Measurements from ENCODE around the gene UNC93A. TPM values are rescaled to one million over a fixed set of nuclear protein-coding genes. Genes with fewer than 3 reads are reported as not detected.

UNC93A gene
- polyA plus RNA-seq, 1 donor from 2014 or later, result not detected

GRCh38 chr6:167338541-167339117, 47.5 kb downstream of the UNC93A start:
- no peak overlapping the region for H3K4me3 ChIP-seq (ENCODE audit: low read length)
- no peak overlapping the region for H3K4me2 ChIP-seq (ENCODE audit: low read length)
- H3K36me3 ChIP-seq (ENCODE audit: insufficient read depth, low read length), result no peaks in the 10 kb centered on the region
- TF ChIP-seq TAF1 (IDR thresholded peaks at IDR 0.05; ENCODE audit: low read depth) (no peak), MXI1 (conservative IDR thresholded peaks at IDR 0.05; ENCODE audit: poor library complexity, severe bottlenecking) (no peak), SMC3 (conservative IDR thresholded peaks at IDR 0.05; ENCODE audit: poor library complexity) (no peak), CTCF (IDR thresholded peaks at IDR 0.05; ENCODE audit: poor library complexity, severe bottlenecking) (no peak), POLR2AphosphoS5 (IDR thresholded peaks at IDR 0.05) (no peak), RAD21 (conservative IDR thresholded peaks at IDR 0.05) (no peak), REST (IDR thresholded peaks at IDR 0.05; ENCODE audit: borderline replicate concordance) (no peak), EP300 (conservative IDR thresholded peaks at IDR 0.05; ENCODE audit: poor library complexity, severe bottlenecking) (no peak), EZH2 (IDR thresholded peaks at IDR 0.05; ENCODE audit: borderline replicate concordance, insufficient read depth, low read length, poor library complexity, severe bottlenecking) (no peak)
- H3K79me2 ChIP-seq (replicated peaks; ENCODE audit: insufficient read depth, low read length), result no peaks in the 10 kb centered on the region
- H4K20me1 ChIP-seq (ENCODE audit: insufficient read depth), result no peaks in the 10 kb centered on the region
- H3K9me3 ChIP-seq (ENCODE audit: low read length), result no peaks in the 10 kb centered on the region
- H3K9me2 ChIP-seq (ENCODE audit: insufficient read depth, low read length), result no peaks in the 10 kb centered on the region
- H3K27ac ChIP-seq (ENCODE audit: low read length), result no peak overlapping the region
- H3K27me3 ChIP-seq (ENCODE audit: insufficient read depth, low read depth, low read length), result no peaks in the 10 kb centered on the region
- no peak overlapping the region for H3K9ac ChIP-seq (ENCODE audit: low read length)
- H3F3A ChIP-seq (ENCODE audit: insufficient read depth, low read length, poor library complexity, severe bottlenecking), result no peaks in the 10 kb centered on the region
- no peak overlapping the region for H2AFZ ChIP-seq (ENCODE audit: low read depth, low read length)

GRCh38 chr6:167341038-167341583, 50.0 kb downstream of the UNC93A start:
- H3K27ac ChIP-seq (ENCODE audit: low read length), result no peak overlapping the region
- H2AFZ ChIP-seq (ENCODE audit: low read depth, low read length), result no peak overlapping the region
- H3K9ac ChIP-seq (ENCODE audit: low read length), result no peak overlapping the region
- no peak for TF ChIP-seq REST (IDR thresholded peaks at IDR 0.05; ENCODE audit: borderline replicate concordance)
- no peak for TF ChIP-seq POLR2AphosphoS5 (IDR thresholded peaks at IDR 0.05)
- TF ChIP-seq MXI1 (conservative IDR thresholded peaks at IDR 0.05; ENCODE audit: poor library complexity, severe bottlenecking), result no peak
- no peak for TF ChIP-seq SMC3 (conservative IDR thresholded peaks at IDR 0.05; ENCODE audit: poor library complexity)
- no peak for TF ChIP-seq TAF1 (IDR thresholded peaks at IDR 0.05; ENCODE audit: low read depth)
- TF ChIP-seq EP300 (conservative IDR thresholded peaks at IDR 0.05; ENCODE audit: poor library complexity, severe bottlenecking), result no peak
- TF ChIP-seq EZH2 (IDR thresholded peaks at IDR 0.05; ENCODE audit: borderline replicate concordance, insufficient read depth, low read length, poor library complexity, severe bottlenecking), result no peak
- TF ChIP-seq CTCF (IDR thresholded peaks at IDR 0.05; ENCODE audit: poor library complexity, severe bottlenecking), result no peak
- no peak for TF ChIP-seq RAD21 (conservative IDR thresholded peaks at IDR 0.05)
- no peaks in the 10 kb centered on the region for H3K27me3 ChIP-seq (ENCODE audit: insufficient read depth, low read depth, low read length)
- H3K36me3 ChIP-seq (ENCODE audit: insufficient read depth, low read length), result no peaks in the 10 kb centered on the region
- no peaks in the 10 kb centered on the region for H3K9me3 ChIP-seq (ENCODE audit: low read length)
- H3K4me3 ChIP-seq (ENCODE audit: low read length), result no peak overlapping the region
- no peaks in the 10 kb centered on the region for H3K9me2 ChIP-seq (ENCODE audit: insufficient read depth, low read length)
- H3K79me2 ChIP-seq (replicated peaks; ENCODE audit: insufficient read depth, low read length), result no peaks in the 10 kb centered on the region
- H3F3A ChIP-seq (ENCODE audit: insufficient read depth, low read length, poor library complexity, severe bottlenecking), result no peaks in the 10 kb centered on the region
- H3K4me2 ChIP-seq (ENCODE audit: low read length), result no peak overlapping the region
- H4K20me1 ChIP-seq (ENCODE audit: insufficient read depth), result no peaks in the 10 kb centered on the region

Measured in neural cell (in vitro differentiated cells).